Activated naive CD8-positive, alpha-beta T cell treated with anti-CD3 and anti-CD28 coated beads for 36 hours (primary cell): ENCODE results near the gene GDPD4. TPM values are rescaled to one million over a fixed set of nuclear protein-coding genes. Genes with fewer than 3 reads are reported as not detected.

ENCODE experiments used
- DNase-seq: peaks from one replicate; pipeline ENCODE4 v3.0.0; 2021
- H3K27ac Mint-ChIP-seq: one replicate; pipeline ENCODE4 v1.8.0; 2022; ENCODE audit warnings: mild to moderate bottlenecking, moderate library complexity, mixed read lengths
- H3K27me3 Mint-ChIP-seq: one replicate; pipeline ENCODE4 v1.8.0; 2022; ENCODE audit warnings: mild to moderate bottlenecking, mixed read lengths
- H3K36me3 Mint-ChIP-seq: one replicate; pipeline ENCODE4 v1.8.0; 2021; ENCODE audit warnings: mild to moderate bottlenecking, mixed read lengths
- H3K4me1 Mint-ChIP-seq: one replicate; pipeline ENCODE4 v1.8.0; 2021; ENCODE audit warnings: mixed read lengths
- H3K4me3 Mint-ChIP-seq: one replicate; pipeline ENCODE4 v1.8.0; 2022; ENCODE audit warnings: mild to moderate bottlenecking, moderate library complexity, mixed read lengths
- H3K9me3 Mint-ChIP-seq: one replicate; pipeline ENCODE4 v1.8.0; 2022; ENCODE audit warnings: mixed read lengths
- total RNA-seq, 2 experiments: library from RNA; stranded (reverse); gene quantifications; one replicate each; pipeline ENCODE4 v1.2.3, GENCODE V29; 2021

Gene GDPD4
- total RNA-seq, 2 experiments from 2014 or later: not detected

DNA sequence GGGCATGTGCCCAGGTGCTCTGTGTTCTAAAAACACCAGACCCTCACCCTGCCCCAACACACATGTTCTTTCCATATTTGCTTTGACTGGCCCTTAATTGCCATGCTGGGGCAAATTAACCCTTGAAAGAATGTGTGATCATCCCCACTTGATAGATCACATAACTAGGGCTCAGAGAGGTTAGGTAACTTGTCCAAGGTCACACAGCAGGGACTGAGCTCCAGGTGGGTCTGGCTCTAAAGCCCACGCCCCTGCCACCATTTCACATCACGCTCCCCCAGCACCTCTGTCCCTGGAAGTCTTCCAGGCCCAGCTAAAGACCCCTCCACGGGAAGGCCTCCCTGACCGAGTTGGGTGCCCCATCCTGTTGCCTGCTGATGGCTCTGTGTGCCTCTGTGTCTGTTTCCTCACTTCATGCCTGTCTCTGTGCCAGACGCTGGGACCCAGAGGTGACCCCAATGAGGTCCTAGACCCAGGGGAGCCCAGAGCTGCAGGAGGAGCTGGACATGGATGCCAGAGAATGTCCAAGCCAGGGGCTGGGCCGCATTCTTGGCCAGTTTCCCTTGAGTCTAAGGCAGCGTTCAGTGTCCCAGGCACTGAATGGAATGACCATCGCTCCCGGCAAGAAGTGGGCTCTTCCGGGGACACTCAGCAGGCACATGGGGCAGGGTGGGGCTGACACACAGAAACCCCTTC, 93.7 kb downstream of the GDPD4 start:
- no peak for DNase-seq
- Mint-ChIP-seq H3K27ac (no peak overlapping the region), H3K36me3 (no peaks in the 10 kb centered on the region), H3K4me1 (no peaks in the 10 kb centered on the region), H3K4me3 (no peak overlapping the region), H3K27me3 (no peaks in the 10 kb centered on the region), H3K9me3 (no peaks in the 10 kb centered on the region)

DNA sequence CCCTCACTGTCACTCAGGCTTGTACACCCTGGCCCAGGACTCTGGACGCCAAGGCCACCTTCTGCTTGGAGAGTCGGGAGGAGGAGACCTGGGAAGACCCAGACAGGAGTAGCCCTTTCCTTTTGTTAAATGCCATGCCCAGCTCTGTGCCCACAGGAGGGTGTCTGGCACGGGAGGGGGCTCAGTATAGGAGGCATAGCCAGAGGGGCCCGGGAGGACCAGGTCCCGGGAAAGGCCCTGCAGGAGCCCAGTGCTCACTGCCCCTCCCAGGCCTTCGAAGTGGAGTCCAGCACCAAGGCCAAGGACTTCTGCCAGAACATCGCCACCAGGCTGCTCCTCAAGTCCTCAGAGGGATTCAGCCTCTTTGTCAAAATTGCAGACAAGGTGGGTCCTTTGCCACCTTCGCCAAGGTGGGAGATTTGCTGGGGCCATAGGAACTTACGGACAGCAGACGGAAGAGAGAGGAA, 94.4 kb downstream of the GDPD4 start:
- Mint-ChIP-seq H3K4me3 (no peak overlapping the region), H3K36me3 (no peaks in the 10 kb centered on the region), H3K4me1 (no peaks in the 10 kb centered on the region), H3K27ac (no peak overlapping the region), H3K27me3 (no peaks in the 10 kb centered on the region), H3K9me3 (no peaks in the 10 kb centered on the region)
- no peak for DNase-seq

DNA sequence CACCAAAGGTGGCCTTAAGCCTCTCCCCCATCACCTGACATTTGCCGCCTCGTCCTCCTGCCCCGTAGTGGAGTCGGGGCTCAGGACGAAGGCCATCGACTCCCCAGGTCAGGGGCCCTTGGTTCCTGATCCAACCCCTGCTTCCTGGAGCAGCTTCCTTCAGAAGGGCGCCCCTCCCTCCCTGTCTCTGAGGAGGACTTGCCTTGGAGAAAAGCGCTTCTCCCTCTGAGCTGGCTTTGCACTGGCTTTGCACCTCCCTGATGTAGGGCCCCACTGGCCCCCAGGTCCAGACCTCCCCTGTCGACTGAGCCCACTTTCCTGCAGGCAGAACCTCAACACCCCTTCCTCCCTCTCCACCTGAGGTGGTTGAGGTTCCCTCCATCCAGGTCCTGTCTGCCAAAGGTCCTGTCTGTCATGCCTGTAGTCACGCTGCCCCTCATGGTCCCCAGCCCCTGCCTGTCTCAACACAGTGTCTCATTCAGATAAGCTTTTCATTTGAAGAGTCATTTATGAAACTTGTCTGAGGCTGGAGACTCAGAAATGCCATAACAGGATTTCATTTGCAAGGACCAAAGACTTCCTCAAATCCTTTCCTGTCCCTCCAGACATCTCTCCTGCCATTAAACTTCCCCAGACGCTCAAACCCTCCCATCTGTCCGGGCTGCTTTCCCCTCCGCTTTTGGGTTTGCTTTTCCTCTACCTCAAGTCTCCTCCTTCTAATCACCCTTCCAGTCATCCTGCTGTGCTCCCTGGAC, 95.0 kb downstream of the GDPD4 start:
- Mint-ChIP-seq H3K27ac (no peak overlapping the region), H3K4me1 (no peaks in the 10 kb centered on the region)

DNA sequence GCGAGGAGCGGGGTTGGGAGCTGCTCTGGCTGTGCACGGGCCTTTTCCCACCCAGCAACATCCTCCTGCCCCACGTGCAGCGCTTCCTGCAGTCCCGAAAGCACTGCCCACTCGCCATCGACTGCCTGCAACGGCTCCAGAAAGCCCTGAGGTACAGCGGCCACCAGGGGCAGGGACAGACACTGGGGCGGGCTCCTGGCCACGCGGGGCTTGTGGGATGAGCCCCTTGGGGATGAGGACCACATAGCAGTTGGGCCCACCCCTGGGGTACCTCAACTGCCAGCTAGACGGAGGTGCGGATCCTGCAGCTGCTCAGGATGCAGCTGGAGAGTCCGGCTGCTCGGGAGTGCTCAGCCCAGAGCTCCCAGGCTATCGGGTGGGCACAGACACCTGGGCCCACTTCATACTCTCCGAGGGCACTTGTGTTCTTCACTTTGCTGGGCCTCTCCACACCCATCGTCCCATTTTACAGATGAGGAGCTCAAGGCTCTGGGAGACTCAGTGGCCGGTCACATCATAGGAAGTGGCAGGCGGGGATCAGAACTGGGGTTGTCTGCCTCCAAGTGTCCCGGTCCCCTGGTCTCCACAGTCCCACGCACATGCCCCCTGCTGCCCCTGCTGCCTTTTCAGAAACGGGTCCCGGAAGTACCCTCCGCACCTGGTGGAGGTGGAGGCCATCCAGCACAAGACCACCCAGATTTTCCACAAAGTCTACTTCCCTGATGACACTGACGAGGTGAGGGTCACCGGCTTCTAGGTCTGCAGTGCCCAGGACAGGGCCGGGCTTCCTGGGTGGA, 95.8 kb downstream of the GDPD4 start:
- Mint-ChIP-seq H3K36me3 (no peaks in the 10 kb centered on the region), H3K9me3 (no peaks in the 10 kb centered on the region), H3K4me3 (no peak overlapping the region), H3K27me3 (no peaks in the 10 kb centered on the region), H3K27ac (no peak overlapping the region), H3K4me1 (no peaks in the 10 kb centered on the region)
- DNase-seq: no peak

More for the DNA sequence above, 95.0 kb downstream of the GDPD4 start:
- Mint-ChIP-seq H3K36me3 (no peaks in the 10 kb centered on the region), H3K4me3 (no peak overlapping the region), H3K27me3 (no peaks in the 10 kb centered on the region), H3K9me3 (no peaks in the 10 kb centered on the region)
- no peak for DNase-seq

DNA sequence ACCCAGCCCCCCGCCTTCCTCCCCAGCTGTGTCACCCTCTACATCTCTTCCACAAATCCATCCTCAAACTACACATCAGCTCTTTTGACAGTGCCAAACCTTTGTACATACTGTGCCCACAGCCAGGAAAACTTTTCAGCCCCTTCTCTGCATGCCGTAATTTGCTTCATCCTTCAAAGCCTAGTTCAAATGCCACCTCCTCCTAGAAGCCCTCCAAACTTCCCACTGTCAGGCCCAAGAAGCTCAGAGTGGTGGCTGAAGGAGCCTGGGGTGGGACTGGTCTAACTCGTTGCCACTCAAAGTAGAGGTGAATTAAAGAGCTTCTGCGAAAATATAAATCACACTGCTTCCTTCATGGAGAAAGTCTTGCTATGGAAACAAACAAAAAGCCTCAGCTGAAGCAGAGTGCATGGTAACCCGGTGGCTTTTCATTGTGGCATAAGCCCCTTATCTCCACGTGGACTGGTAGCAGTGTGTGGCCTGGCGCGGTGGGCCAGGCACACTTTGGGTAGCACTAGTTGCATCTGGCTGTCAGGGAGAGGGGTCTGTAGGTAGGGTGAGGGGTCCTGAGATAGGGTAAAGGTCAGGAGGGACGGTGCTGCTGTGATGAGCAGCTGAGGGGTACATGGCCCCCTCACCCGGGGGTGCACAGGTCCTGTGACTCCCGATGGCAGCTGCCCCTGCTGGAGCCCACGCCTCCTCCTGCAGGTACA, 96.6 kb downstream of the GDPD4 start:
- Mint-ChIP-seq H3K27ac (no peak overlapping the region), H3K4me3 (no peak overlapping the region), H3K4me1 (no peaks in the 10 kb centered on the region), H3K27me3 (no peaks in the 10 kb centered on the region), H3K36me3 (no peaks in the 10 kb centered on the region), H3K9me3 (no peaks in the 10 kb centered on the region)
- no peak for DNase-seq

DNA sequence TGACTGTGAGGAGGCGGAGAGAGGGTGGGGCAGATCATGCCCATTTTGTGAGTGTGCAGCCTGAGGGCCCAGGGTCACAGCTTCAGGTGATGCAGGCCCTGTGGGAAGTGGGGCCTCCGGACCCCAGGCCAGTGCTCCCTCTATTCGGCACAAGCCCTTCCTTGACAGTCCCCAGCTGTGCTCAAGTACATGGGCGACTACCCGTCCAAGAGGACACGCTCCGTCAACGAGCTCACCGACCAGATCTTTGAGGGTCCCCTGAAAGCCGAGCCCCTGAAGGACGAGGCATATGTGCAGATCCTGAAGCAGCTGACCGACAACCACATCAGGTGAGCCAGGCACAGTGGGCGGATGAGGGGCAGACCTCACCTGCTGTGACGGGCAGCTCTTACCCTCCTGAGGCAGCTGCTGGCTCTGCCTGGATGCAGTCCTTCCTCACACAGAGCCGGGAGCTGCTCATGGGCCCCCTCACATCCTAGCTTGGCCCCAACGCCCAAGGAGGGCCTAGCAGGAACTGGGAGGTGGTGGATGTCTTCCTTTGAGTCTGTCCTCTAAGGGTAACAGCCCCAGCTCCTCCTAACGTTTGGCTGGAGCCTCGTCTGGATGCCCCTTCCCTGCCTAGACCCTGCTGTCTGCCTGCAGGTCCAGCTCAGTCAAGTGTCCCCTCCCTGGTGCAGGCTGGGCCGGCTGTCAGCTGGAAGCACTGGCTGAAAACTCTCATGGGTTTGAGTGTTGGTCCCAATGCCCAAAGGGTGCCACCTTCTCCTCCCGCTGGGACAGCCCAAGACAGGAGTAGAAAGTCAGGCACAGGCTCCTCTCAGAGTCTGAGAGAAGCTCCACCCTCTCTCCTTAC, 97.4 kb downstream of the GDPD4 start:
- Mint-ChIP-seq H3K4me1 (no peaks in the 10 kb centered on the region), H3K9me3 (no peaks in the 10 kb centered on the region), H3K4me3 (no peak overlapping the region), H3K27me3 (no peaks in the 10 kb centered on the region), H3K27ac (no peak overlapping the region), H3K36me3 (no peaks in the 10 kb centered on the region)
- DNase-seq: no peak

DNA sequence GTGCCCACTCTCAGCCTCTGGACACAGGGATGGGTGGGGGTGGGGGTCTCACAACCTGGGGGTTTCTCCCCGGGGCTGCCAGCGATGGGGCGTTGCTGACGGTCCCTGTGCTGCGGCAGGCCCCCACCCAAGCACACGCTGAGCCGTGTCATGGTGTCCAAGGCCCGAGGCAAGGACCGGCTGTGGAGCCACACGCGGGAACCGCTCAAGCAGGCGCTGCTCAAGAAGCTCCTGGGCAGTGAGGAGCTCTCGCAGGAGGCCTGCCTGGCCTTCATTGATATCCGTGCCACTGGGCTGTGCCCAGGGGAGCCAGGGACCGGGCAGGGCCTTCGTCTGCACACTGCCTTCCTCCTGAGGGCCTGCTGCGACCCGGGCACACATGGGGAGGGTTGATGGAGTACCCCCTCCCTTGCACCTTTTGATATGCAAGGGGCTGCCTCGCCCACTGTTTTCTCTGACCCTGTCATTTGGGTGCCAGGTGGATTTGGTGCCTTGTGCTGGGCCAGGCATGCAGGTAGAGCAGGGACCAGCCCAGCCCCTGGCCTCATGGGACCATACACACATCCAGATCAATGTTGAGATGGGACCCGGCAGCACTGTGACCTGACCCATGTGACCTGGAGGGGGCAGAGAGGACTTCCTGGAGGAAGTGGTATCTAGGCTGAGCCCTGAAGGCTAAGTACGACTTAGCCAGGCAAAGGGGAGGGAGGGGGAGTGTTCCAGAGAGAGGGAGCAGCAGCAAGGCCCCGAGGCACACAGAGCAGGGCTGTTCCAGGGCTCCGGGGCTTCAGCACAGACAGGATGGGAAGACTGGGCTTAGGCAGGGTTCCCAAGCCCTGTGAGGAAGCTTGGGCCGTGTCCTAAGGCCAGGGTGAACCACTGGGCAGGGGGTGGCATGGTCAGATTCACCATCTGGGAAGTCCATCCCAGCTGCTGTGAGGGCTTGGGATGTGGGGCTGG, 98.3 kb downstream of the GDPD4 start:
- no peak for DNase-seq

DNA sequence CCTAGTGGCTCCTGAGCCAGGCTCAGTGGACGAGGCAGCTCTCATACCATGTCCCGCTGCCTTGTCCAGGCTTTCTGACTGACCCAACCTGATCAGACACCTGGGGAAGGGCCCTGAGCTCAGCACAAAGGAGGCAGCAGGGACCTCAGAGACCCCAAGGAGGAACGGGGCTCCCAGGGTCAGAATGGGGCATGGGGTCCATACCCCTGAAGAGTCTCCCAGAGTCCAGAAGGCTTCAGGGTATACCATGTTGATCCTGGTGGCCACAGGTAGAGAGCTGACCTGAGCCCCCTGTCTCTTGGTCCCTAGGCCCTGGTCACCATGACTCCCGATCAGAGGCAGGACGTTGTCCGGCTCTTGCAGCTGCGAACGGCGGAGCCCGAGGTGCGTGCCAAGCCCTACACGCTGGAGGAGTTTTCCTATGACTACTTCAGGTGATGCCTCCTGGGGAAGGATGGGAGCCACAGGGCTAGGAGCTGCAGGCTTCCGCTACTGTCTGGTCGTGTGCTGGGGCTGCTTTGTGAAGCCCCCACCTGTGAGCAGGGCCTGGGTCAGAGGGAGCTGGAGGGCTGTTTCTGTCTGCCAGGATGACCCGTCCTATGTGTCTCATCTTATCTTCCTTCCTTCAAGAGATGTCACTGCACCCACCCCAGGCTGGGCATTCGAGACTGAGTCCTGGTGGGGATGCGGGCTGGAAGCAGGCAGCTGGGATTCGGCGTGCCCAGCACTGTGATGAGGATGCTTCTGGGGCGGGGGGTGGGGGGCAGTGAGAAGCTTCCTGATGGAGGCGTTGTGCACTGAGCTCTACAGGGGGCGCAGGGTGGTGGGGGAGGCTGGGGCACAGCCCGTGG, 99.3 kb downstream of the GDPD4 start:
- Mint-ChIP-seq H3K4me1 (no peaks in the 10 kb centered on the region), H3K27me3 (no peaks in the 10 kb centered on the region), H3K4me3 (no peak overlapping the region), H3K27ac (no peak overlapping the region), H3K36me3 (no peaks in the 10 kb centered on the region), H3K9me3 (no peaks in the 10 kb centered on the region)
- no peak for DNase-seq

More for the DNA sequence above, 98.3 kb downstream of the GDPD4 start:
- no peak overlapping the region for H3K27ac Mint-ChIP-seq
- no peaks in the 10 kb centered on the region for H3K4me1 Mint-ChIP-seq
- H3K36me3 Mint-ChIP-seq: no peaks in the 10 kb centered on the region
- no peaks in the 10 kb centered on the region for H3K27me3 Mint-ChIP-seq
- no peak overlapping the region for H3K4me3 Mint-ChIP-seq
- H3K9me3 Mint-ChIP-seq: no peaks in the 10 kb centered on the region

DNA sequence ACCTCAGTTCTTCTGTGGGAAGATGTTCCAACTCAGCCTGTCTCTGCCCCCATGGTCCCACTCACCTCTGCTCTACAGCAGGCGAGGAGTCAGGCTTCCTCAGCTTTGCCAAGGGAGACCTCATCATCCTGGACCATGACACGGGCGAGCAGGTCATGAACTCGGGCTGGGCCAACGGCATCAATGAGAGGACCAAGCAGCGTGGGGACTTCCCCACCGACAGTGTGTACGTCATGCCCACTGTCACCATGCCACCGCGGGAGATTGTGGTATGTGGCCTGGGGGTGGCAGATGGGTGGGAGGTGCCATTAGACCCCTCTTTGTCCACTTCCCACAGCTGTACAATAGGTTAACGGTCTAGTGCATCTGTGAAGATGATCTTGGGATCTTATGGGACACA, 100.1 kb downstream of the GDPD4 start:
- no peak overlapping the region for H3K4me3 Mint-ChIP-seq
- no peaks in the 10 kb centered on the region for H3K36me3 Mint-ChIP-seq
- H3K4me1 Mint-ChIP-seq: no peaks in the 10 kb centered on the region
- DNase-seq: no peak
- no peaks in the 10 kb centered on the region for H3K27me3 Mint-ChIP-seq
- H3K9me3 Mint-ChIP-seq: no peaks in the 10 kb centered on the region
- H3K27ac Mint-ChIP-seq: no peak overlapping the region

DNA sequence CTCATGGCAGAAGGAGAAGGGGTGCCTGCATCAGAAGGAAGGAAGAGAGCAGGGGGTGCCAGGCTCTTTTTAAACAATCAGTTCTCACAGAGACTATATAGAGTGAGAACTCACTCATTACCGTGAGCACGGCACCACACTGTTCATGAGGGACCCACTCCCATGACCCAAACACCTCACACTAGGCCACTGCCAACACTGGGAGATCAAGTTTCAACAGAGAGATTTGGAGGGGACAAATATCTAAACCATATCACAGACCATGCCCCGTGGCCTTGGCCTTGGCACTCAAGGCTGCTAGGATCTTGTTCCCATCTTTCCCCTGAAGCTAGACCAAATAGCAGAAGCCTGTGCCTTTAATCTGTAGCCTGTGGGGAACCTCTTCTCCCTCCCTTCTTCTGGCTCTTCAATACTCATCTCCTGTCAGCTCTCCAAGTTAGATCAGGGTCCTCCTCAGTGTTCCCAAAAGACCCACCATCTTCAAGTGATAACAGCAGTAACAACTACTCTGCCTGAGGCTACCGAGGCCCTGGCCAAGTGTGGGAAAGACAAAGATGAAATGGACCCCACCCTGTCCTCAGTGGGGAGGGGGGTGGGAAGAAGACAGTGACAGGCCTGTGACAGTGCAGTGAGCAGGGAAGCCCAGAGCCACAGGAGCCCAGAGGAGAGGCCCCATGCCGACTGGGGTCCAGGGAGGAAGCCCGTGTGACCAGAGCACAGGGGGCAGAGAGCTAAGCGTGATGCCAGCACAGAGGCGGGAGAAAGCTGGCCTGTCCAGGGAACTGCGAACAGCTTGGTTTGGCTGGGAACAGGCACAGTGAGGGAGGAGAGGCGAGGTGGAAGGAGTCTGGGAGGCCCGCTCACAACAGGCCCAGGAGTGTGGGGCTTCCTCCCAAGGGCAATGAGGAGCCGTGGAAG, 100.9 kb downstream of the GDPD4 start:
- no peaks in the 10 kb centered on the region for H3K36me3 Mint-ChIP-seq
- H3K4me3 Mint-ChIP-seq: no peak overlapping the region
- no peak for DNase-seq
- H3K4me1 Mint-ChIP-seq: no peaks in the 10 kb centered on the region
- H3K27me3 Mint-ChIP-seq: no peaks in the 10 kb centered on the region
- H3K27ac Mint-ChIP-seq: no peak overlapping the region
- H3K9me3 Mint-ChIP-seq: no peaks in the 10 kb centered on the region

DNA sequence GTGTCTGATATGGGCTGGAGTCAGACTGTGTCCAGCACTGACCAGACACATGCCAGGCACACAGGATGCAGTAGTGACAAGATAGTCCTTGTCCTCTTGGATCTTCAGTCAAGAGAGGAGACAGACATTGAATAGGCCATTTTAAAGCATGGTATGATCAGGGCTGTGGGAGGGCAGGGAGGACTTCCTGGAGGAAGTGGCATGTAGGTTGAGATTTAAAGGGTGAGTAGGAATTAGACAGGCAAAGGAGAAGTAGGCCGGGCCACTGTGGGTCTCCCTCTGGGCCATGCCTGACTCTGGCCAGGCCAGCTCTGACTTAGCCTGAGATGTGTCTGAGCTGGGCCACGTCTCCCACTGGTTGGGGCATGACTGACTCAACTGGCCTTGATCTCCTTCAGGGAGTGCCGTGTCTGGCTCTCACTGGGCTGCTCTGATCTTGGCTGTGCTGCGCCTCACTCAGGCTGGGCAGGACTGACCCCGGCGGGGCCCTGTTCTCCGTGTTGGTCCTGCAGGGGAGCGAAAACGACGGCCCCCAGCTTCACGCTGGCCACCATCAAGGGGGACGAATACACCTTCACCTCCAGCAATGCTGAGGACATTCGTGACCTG, 102.2 kb downstream of the GDPD4 start:
- Mint-ChIP-seq H3K36me3 (no peaks in the 10 kb centered on the region), H3K27me3 (no peaks in the 10 kb centered on the region), H3K9me3 (no peaks in the 10 kb centered on the region), H3K27ac (no peak overlapping the region), H3K4me1 (no peaks in the 10 kb centered on the region), H3K4me3 (no peak overlapping the region)
- no peak for DNase-seq
